ENCODE data around the gene EHD4.

Gene EHD4

DNA sequence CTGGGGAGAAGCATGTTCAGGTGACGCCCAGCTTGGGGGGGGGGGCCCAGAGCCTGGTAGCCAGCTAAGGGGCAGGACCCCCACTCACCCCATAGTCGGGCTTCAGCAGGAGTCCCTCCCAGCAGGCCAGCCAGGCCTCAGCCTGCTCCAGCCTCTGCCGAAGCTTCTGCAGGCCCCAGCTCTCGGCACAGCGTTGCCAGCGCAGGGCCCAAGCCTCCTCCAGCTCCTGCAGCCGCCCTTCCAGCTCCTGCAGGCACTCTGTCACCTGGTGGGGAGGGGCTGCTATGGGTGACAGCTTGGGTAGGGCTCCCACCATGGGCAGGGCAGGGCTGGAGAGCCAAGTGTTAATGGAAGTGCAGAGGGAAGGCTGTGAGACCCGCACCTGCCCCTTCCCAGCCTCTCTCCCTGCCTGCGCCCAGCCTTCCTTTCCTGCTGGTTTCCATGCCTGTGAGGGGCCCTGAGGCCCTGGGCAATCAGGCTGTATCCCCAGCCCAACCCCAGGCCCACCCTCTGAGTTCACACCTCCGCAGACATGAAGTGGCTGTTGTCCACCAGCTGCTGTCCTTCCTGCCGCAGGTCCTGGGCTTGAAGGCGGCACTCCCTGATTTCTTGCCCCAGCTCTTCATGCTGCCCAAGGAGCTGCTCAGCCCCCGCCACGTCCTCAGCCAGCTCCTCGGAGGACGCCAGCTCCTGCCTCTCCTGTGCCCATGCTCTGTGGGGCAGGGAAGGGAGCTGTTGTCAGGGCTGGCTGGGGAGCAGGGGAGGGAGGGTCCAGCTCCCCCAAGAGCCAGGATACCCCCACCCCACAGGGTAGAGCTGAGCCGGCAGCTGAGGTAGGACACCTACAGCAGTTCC is 119.4 kb downstream of the EHD4 start:
- Histone ChIP-seq H3K36me3 (peaks cover 15% of the 10 kb centered on the region), H3K4me1 (ENCODE audit: control insufficient read depth in 1 of 2, insufficient read depth in 1 of 2, low read depth in 1 of 2, low read length in 1 of 2) (no peaks in the 10 kb centered on the region), H3K9me3 (no peaks in the 10 kb centered on the region), H3K27ac (no peak overlapping the region), H3K4me3 (ENCODE audit: low read depth in 1 of 2, low read length in 1 of 2) (no peak overlapping the region), H3K27me3 (peaks cover 12% of the 10 kb centered on the region)
- TF ChIP-seq CTCF (IDR thresholded peaks at IDR 0.05), result no peak

DNA sequence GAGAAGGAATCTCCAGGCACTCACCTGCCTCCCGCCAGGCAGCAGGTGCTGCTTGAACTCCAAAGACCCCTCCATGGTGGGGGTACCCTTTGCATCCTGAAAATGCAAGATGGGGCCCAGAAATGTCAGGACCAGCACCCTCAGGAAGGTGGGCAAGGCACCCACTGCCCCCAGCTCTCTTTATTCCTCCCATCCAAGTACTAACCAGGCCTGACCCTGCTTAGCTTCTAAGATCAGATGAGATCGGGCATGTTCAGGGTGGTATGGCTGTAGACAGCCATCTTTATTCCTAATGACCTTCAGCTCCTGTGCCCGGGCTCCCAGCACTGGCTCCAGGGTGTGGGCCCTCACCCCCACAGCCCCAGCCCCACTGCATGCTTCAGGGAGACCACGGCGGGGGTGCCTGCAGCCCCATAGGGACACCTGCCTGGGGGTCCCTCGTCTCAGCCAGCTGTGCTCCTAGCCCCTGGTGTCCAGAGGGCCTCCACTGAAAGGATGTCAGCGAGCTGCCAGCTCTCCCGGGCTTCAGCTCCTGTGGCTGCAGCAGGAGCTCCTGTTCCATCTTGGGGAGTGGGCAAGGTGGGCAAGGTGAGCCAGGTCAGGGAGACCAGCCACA is 120.5 kb downstream of the EHD4 start:
- H3K4me1 ChIP-seq (ENCODE audit: control insufficient read depth in 1 of 2, insufficient read depth in 1 of 2, low read depth in 1 of 2, low read length in 1 of 2), result no peaks in the 10 kb centered on the region
- no peak overlapping the region for H3K4me3 ChIP-seq (ENCODE audit: low read depth in 1 of 2, low read length in 1 of 2)
- H3K27me3 ChIP-seq, result peaks cover 12% of the 10 kb centered on the region
- no peak overlapping the region for H3K27ac ChIP-seq
- H3K9me3 ChIP-seq, result no peaks in the 10 kb centered on the region
- peaks cover 26% of the 10 kb centered on the region for H3K36me3 ChIP-seq
- no peak for TF ChIP-seq CTCF (IDR thresholded peaks at IDR 0.05)

GRCh38 chr15:41851167-41851523 is 121.2 kb downstream of the EHD4 start:
- peaks cover 33% of the 10 kb centered on the region for H3K36me3 ChIP-seq
- no peaks in the 10 kb centered on the region for H3K4me1 ChIP-seq (ENCODE audit: control insufficient read depth in 1 of 2, insufficient read depth in 1 of 2, low read depth in 1 of 2, low read length in 1 of 2)
- no peak overlapping the region for H3K27ac ChIP-seq
- peaks cover 12% of the 10 kb centered on the region for H3K27me3 ChIP-seq
- no peak for TF ChIP-seq CTCF (IDR thresholded peaks at IDR 0.05)
- no peaks in the 10 kb centered on the region for H3K9me3 ChIP-seq
- no peak overlapping the region for H3K4me3 ChIP-seq (ENCODE audit: low read depth in 1 of 2, low read length in 1 of 2)

DNA sequence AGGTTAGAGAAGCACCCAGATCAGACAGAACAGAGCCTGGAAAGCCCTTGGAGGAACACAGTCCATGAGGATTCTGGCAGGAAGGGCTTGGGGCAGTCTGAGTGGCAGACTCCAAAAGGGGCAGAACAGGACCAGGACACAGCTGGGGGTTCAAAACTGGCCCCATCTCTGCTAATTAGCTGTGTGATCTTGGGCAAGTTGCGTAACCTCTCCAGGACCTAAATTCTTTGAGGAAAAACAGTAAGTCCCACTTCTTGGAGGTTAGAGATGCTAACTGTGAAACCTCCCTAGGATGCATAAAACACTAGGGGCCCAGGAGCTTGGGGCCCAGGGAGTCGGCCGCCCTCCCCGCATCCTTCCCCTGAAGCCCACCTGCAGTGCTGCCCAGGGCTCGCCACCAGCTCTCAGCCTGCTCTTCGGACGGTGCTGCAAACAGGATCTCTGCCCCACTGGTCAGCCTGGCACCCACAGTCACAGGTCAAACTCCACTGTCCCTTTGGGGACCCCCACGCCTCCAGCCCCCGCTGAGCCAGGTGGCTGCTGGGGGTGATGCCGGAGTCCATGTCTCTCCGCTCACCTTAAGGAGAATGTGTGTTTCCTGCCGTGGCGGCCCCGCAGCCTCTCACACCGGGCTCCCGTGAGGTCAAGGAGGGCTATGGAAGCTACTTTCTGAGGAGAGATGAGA is 121.7 kb downstream of the EHD4 start:
- no peak for TF ChIP-seq CTCF (IDR thresholded peaks at IDR 0.05)
- Histone ChIP-seq H3K4me3 (ENCODE audit: low read depth in 1 of 2, low read length in 1 of 2) (no peak overlapping the region), H3K27ac (no peak overlapping the region), H3K27me3 (peaks cover 12% of the 10 kb centered on the region), H3K9me3 (no peaks in the 10 kb centered on the region), H3K4me1 (ENCODE audit: control insufficient read depth in 1 of 2, insufficient read depth in 1 of 2, low read depth in 1 of 2, low read length in 1 of 2) (no peaks in the 10 kb centered on the region), H3K36me3 (peaks cover 38% of the 10 kb centered on the region)

DNA sequence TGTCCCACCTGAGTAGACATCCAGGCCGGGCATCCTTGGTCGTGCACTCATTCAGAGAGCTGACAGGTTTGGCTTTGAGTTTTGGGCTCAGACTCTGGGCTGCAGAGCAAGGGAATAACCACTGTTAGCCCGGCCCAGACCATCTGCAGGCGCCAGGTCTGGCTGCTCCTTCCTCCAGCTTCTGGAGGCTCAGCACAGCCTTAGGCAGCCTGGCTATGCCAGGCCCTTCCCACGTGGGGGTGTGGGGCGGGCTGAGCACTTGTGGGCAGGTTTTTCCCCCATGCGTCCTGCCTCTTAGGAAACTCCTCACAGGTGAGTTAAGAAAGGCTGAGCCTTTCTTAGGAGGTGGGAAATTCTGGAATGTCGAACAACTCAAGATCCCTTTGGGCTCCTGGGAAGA is 122.5 kb downstream of the EHD4 start:
- Histone ChIP-seq H3K4me3 (ENCODE audit: low read depth in 1 of 2, low read length in 1 of 2) (no peak overlapping the region), H3K4me1 (ENCODE audit: control insufficient read depth in 1 of 2, insufficient read depth in 1 of 2, low read depth in 1 of 2, low read length in 1 of 2) (no peaks in the 10 kb centered on the region), H3K27me3 (peaks cover 12% of the 10 kb centered on the region), H3K9me3 (no peaks in the 10 kb centered on the region), H3K27ac (no peak overlapping the region), H3K36me3 (peaks cover 46% of the 10 kb centered on the region)
- TF ChIP-seq CTCF (IDR thresholded peaks at IDR 0.05), result no peak

Data from neutrophil (primary cell).